ENCODE results near the gene DPAGT1.

DPAGT1 gene

GRCh38 chr11:119057000-119057769 lies 44.5 kb downstream of the DPAGT1 start, which contains the start of gene HYOU1:
HYOU1 (minus strand) TSS chr11:119057205; CDS start chr11:119056160, 1,045 bp downstream.
- FAIRE-seq: no peak

GRCh38 chr11:119056421-119056999 lies 45.1 kb downstream of the DPAGT1 start:
- FAIRE-seq: no peak

GRCh38 chr11:119055901-119056300 lies 45.8 kb downstream of the DPAGT1 start:
- no peak for FAIRE-seq

- FAIRE-seq: no peak
Observed at GRCh38 chr11:119054418-119054817, 47.2 kb downstream of the DPAGT1 start.

- no peak for FAIRE-seq
Observed at GRCh38 chr11:119052163-119052814, 49.4 kb downstream of the DPAGT1 start.

GRCh38 chr11:119051440-119052162 lies 50.1 kb downstream of the DPAGT1 start:
- FAIRE-seq: no peak

GRCh38 chr11:119049081-119049480 lies 52.6 kb downstream of the DPAGT1 start:
- FAIRE-seq: no peak

- FAIRE-seq: no peak
Observed at GRCh38 chr11:119048644-119049043, 53.0 kb downstream of the DPAGT1 start.

- FAIRE-seq: no peak
Observed at GRCh38 chr11:119047205-119047604, 54.4 kb downstream of the DPAGT1 start.

Measured in A204.1 (cell line).